ENCODE results near the gene SAP30L. TPM values are rescaled to one million over a fixed set of nuclear protein-coding genes. Genes with fewer than 3 reads are reported as not detected.

The SAP30L gene
- total and polyA plus RNA-seq, 7 donors = 9.2 to 35.7 (median 26.0) TPM

GRCh38 chr5:154459015-154459414 lies 13.2 kb downstream of the SAP30L start:
- Histone ChIP-seq H3K4me1 (peaks cover 5% of the 10 kb centered on the region), H3K4me3 (no peak overlapping the region), H3K27ac (no peak overlapping the region), H3K36me3 (ENCODE audit: insufficient read depth in 1 of 2, low read depth in 1 of 2) (peaks cover 4 to 68% of the 10 kb centered on the region in 2 donors), H3K9me3 (no peaks in the 10 kb centered on the region), H3K27me3 (ENCODE audit: insufficient read depth in 3 of 3, low read length in 2 of 3) (no peaks in the 10 kb centered on the region)
- TF ChIP-seq, protein P1, sequence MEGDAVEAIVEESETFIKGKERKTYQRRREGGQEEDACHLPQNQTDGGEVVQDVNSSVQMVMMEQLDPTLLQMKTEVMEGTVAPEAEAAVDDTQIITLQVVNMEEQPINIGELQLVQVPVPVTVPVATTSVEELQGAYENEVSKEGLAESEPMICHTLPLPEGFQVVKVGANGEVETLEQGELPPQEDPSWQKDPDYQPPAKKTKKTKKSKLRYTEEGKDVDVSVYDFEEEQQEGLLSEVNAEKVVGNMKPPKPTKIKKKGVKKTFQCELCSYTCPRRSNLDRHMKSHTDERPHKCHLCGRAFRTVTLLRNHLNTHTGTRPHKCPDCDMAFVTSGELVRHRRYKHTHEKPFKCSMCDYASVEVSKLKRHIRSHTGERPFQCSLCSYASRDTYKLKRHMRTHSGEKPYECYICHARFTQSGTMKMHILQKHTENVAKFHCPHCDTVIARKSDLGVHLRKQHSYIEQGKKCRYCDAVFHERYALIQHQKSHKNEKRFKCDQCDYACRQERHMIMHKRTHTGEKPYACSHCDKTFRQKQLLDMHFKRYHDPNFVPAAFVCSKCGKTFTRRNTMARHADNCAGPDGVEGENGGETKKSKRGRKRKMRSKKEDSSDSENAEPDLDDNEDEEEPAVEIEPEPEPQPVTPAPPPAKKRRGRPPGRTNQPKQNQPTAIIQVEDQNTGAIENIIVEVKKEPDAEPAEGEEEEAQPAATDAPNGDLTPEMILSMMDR (IDR thresholded peaks at IDR 0.05) = no peak
- no peak for DNase-seq
- 63 to 78% (median 74%) methylated on average over 3 of the region's 3 CpGs for WGBS, 3 donors
- intact Hi-C loops (cut with DNase I) = no loop called here
- no peak for ATAC-seq

- 78 to 88% (median 84%) methylated on average over 4 of the region's 4 CpGs for WGBS, 3 donors
- Histone ChIP-seq H3K27ac (no peak overlapping the region), H3K27me3 (ENCODE audit: insufficient read depth in 3 of 3, low read length in 2 of 3) (no peaks in the 10 kb centered on the region), H3K4me1 (peaks cover 5% of the 10 kb centered on the region), H3K9me3 (no peaks in the 10 kb centered on the region), H3K36me3 (ENCODE audit: insufficient read depth in 1 of 2, low read depth in 1 of 2) (peaks cover 3 to 56% of the 10 kb centered on the region in 2 donors), H3K4me3 (no peak overlapping the region)
- DNase-seq = no peak
- TF ChIP-seq, protein P1 (IDR thresholded peaks at IDR 0.05) = no peak
- ATAC-seq = no peak
- intact Hi-C loops (cut with DNase I) = no loop called here
Measured at GRCh38 chr5:154460172-154460571, 14.4 kb downstream of the SAP30L start.

- Histone ChIP-seq H3K4me1 (peaks cover 5% of the 10 kb centered on the region), H3K4me3 (no peak overlapping the region), H3K27ac (no peak overlapping the region), H3K9me3 (no peaks in the 10 kb centered on the region), H3K36me3 (ENCODE audit: insufficient read depth in 1 of 2, low read depth in 1 of 2) (peaks cover 0 to 42% of the 10 kb centered on the region in 2 donors), H3K27me3 (ENCODE audit: insufficient read depth in 3 of 3, low read length in 2 of 3) (no peaks in the 10 kb centered on the region)
- ATAC-seq = no peak
- TF ChIP-seq, protein P1 (IDR thresholded peaks at IDR 0.05) = no peak
- DNase-seq = no peak
- 62 to 74% (median 65%) methylated on average over 6 of the region's 6 CpGs for WGBS, 3 donors
- intact Hi-C loops (cut with DNase I) = no loop called here
Measured at GRCh38 chr5:154461531-154461930, 15.7 kb downstream of the SAP30L start.

DNA sequence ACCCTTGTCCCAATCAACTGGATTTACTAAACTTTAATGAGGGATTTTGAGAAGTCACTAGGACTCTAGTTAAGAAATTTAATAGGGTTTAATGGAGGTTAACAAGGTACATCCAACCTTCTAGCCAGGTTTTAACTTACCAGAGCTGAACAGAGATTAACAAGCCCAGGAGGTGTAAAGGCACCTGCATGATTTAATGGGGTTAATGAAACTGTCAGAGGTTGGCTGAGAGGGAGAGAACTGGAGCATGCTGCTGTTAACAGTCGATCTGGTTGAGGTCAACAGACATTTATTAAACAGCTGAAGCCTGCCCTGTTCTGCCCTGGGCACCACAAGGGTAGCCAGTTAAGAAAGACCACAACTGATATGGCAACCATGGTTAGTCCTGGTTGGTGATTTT lies 18.6 kb downstream of the SAP30L start:
- Histone ChIP-seq H3K27ac (no peak overlapping the region), H3K4me1 (peaks cover 1% of the 10 kb centered on the region), H3K4me3 (no peak overlapping the region), H3K9me3 (no peaks in the 10 kb centered on the region), H3K36me3 (ENCODE audit: insufficient read depth in 1 of 2, low read depth in 1 of 2) (peaks cover 0 to 14% of the 10 kb centered on the region in 2 donors), H3K27me3 (ENCODE audit: insufficient read depth in 3 of 3, low read length in 2 of 3) (peaks cover 0 to 4% (median 0%) of the 10 kb centered on the region in 3 donors)
- TF ChIP-seq, protein P1 (IDR thresholded peaks at IDR 0.05) = no peak
- ATAC-seq (no peak), DNase-seq (no peak)
- intact Hi-C loops (cut with DNase I) = no loop called here
- 5 to 30% (median 20%) methylated on average over 1 of the region's 1 CpG for WGBS, 3 donors

DNA sequence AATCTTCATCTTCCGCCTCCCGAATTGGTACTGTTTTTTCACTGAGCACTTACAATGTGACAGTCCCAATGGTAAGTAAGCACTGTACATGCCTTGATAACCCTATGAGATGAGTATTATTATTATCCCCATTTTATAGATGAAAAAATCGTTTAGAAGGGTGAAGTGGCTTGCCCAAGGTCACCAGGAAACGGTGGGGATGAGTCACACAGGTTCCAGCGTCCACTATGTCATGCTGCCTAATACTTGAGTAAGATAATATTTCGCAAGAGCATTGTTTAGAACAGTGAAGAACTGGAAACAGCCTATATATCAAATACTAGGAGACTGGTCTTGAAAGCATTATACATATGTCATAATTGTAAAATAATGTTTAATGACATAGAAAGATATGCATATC lies 19.4 kb downstream of the SAP30L start:
- WGBS, 3 donors = 55 to 67% (median 66%) methylated on average over 6 of the region's 6 CpGs
- no peak overlapping the region for H3K27ac ChIP-seq
- intact Hi-C loops (cut with DNase I) = loop anchor here (5.0 kb wide), 2 partner anchors 142 to 177 kb away; no protein-coding TSS in a partner anchor
- H3K4me3 ChIP-seq = no peak overlapping the region
- H3K36me3 ChIP-seq (ENCODE audit: insufficient read depth in 1 of 2, low read depth in 1 of 2) = peaks cover 0 to 14% of the 10 kb centered on the region in 2 donors
- DNase-seq (no peak), ATAC-seq (peak in 1 of 4 donors; percentile 38)
- no peaks in the 10 kb centered on the region for H3K9me3 ChIP-seq
- peaks cover 0 to 10% (median under 1%) of the 10 kb centered on the region in 3 donors for H3K27me3 ChIP-seq (ENCODE audit: insufficient read depth in 3 of 3, low read length in 2 of 3)
- TF ChIP-seq, protein P1 (IDR thresholded peaks at IDR 0.05) = no peak
- H3K4me1 ChIP-seq = no peaks in the 10 kb centered on the region
